ENCODE data around the gene ST14.

- TF ChIP-seq CTCF (IDR thresholded peaks at IDR 0.05), result no peak
- no peak for TF ChIP-seq POLR2A (IDR thresholded peaks at IDR 0.05)
Observed at GRCh38 chr11:130124096-130124495, 35.5 kb upstream of the ST14 start.

Data from heart left ventricle (tissue), 13 donors.